Effector CD4-positive, alpha-beta T cell (primary cell): Measurements from ENCODE around the gene CCL7.

Experiments used
- DNase-seq: peaks from one replicate; pipeline ENCODE4 v3.0.0-alpha.2; 2020

CCL7 gene

GRCh38 chr17:34291721-34292348 is 21.8 kb downstream of the CCL7 start:
- no peak for DNase-seq

DNA sequence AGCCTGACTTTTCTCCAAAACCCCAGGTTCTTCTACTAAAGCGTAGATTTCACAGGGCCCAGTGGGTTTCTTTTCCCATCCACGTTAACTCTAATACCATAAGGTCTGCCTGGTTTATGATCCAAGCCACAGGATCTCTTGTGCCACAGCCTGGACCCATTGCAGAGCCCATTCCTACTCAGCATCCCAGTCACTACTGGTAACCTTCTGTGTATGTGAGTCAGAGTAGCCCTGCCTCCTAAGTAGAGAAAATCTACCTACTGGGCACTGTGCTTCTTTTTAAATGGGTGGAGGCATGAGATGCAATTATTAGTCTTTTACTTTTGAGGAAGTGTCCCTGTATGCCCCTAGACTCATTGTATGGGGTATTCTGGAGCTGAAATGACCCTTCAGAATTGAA is 29.0 kb downstream of the CCL7 start:
- no peak for DNase-seq

GRCh38 chr17:34299956-34300577 is 30.0 kb downstream of the CCL7 start:
- DNase-seq: no peak

DNA sequence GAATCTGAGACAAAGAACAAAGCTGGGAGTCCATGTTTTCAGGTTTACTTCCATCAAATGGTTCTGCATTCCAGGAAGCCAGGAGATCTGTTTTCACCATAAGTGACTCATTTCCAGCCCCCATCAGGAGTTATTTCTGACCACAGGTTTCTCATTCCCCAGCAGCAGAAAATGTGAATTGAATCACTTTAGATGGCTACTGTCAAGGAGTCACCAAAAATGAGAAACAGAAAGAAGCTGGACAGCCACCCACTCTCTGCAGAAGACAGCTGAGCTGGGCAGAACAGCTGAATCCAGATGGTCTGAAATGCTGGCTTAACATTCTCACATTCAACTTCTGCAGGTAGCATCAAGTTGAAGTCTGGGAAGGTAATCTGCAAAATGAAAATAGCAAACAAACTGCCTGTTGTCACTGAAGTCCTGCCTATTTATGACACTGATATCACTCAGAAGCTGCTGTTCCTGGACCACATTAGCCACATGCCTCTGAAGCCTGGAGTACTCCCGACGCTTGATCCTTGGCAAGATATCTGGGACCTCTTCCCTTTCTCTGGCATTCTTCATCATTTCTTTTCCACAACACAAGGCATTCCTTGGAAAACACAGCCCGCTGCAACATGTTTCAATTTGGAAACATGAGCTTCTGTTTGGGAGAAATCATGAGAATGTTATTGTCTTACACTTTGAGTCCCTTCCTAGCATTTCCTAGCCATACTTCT is 30.8 kb downstream of the CCL7 start:
- no peak for DNase-seq

DNA sequence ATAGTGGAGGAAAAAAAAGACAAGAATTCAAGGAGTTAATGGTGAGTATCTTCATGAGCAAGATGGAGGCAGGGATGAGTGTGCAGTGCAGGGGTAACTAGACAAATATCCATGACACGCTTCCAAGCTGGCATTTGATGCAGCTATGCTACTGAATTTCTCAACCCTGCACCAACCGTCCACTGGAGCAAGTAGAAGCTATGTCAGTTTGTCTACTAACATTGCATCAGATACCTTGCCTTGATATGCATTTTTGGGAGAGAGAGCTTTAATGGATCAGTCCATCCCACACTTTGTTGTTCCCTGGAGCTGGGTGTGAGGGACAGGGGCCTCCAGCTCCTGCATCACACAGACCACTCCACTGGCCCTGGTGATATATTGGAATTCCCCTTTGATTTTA is 32.0 kb downstream of the CCL7 start:
- no peak for DNase-seq

DNA sequence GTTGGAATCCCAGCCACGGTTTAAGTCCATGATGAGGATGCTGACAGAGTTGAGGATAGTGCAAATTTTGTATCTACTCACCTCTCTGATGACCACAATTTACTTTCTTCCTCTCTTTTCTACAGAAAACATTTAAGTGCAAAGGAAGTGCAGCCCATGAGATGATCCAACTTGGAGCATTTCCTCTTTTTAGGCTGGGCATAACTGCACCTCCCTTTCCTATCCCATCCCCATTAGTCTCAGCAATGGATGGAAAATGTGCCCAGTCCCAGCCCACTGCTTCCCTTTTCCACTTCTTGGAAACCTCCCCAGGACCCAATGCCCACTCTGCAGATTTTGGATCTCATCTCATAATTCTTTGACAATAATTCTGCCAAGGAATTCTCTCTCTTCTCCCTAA is 32.6 kb downstream of the CCL7 start:
- DNase-seq: no peak

DNA sequence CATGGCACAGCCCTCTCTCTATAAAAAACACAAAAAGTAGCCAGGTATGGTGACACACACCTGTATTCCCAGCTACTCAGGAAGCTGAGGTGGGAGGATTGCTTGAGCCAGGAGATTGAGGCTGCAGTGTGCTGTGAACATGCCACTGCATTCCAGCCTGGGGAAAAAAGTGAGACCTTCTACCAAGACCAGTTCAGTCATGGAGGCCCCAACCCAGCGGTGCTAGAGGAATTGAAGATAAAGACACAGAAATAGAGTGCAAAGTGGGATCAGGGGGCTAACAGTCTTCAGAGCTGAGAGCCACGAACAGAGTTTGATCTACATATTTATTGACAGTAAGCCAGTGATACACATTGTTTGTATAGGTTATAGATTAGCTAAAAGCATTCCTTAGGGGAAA is 33.6 kb downstream of the CCL7 start:
- no peak for DNase-seq

GRCh38 chr17:34305061-34305460 is 35.0 kb downstream of the CCL7 start:
- no peak for DNase-seq

GRCh38 chr17:34305606-34306005 is 35.6 kb downstream of the CCL7 start:
- DNase-seq: no peak

- no peak for DNase-seq
Observed at GRCh38 chr17:34306466-34306865, 36.4 kb downstream of the CCL7 start.

DNA sequence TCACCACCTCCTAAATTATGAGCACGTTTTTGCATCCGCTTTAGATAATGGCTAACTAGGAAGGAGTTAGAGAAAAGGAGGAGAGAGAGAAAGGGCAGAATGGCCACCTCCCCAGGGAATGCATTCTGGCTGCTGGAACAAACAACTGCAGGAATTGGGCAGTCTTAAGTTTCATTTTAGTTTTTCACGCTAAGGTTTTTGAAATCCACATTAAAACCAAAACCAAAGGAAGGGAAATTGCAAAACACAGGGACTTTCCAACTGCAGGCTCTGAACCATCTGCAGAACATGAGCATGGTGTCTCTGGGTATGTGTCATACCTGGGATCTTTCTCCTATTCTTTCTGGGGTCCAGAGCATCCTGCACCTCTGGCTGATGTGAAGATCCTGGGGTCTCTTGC is 37.1 kb downstream of the CCL7 start:
- DNase-seq: no peak

- DNase-seq: no peak
Observed at GRCh38 chr17:34308371-34308770, 38.4 kb downstream of the CCL7 start.

- DNase-seq: no peak
Observed at GRCh38 chr17:34311291-34311690, 41.3 kb downstream of the CCL7 start.

- DNase-seq: no peak
Observed at GRCh38 chr17:34312080-34312479, 42.1 kb downstream of the CCL7 start.

- DNase-seq: no peak
Observed at GRCh38 chr17:34313164-34313563, 43.1 kb downstream of the CCL7 start.

DNA sequence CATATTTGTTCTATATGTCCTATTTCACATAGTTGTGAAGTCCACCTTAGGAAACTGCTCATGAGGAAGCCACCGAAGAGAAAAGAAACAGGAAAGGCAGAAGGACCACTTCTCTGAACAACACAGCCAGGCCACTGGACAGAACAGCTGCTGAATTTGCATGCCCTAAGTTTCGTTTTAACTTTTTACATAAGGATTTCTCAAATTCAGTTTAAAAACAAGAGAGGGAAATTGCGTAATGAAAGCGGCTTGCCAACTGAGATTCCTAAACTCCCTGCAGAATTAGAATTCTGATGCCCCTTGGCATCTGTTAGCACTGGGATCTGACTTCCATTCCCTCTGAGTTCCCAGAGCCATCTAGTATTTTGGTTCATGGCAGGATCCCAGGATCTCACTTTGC is 44.3 kb downstream of the CCL7 start:
- DNase-seq: no peak

- DNase-seq: no peak
Observed at GRCh38 chr17:34318474-34318873, 48.5 kb downstream of the CCL7 start.

DNA sequence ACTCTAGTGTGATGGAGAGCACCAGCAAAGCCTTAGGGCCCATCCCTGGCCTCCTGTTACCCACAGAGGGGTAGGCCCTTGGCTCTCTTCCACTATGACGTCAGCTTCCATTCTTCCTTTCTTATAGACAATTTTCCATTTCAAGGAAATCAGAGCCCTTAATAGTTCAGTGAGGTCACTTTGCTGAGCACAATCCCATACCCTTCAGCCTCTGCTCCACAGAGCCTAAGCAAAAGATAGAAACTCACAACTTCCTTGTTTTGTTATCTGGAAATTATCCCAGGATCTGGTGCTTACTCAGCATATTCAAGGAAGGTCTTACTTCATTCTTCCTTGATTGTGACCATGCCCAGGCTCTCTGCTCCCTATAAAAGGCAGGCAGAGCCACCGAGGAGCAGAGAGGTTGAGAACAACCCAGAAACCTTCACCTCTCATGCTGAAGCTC is 49.0 kb downstream of the CCL7 start, which contains the start of gene CCL8:
Gene CCL8 (plus strand): TSS at position 397 of the 445 bp plus-strand sequence. CDS start 67 bp downstream, outside the sequence.
- no peak for DNase-seq
